ENCODE measurements around the gene MYO3B. TPM values are rescaled to one million over a fixed set of nuclear protein-coding genes. Genes with fewer than 3 reads are reported as not detected.
"Not testable (repeated sequence)": the region's sequence is repeated elsewhere in the genome, so short reads cannot be mapped to it uniquely, and the experiment has no call there.

MYO3B gene
- total and polyA plus RNA-seq, 2 donors (not counting 3 experiments of a cell fraction or from before 2014, with no cell fraction given): 0.03 TPM; not detected in 1

DNA sequence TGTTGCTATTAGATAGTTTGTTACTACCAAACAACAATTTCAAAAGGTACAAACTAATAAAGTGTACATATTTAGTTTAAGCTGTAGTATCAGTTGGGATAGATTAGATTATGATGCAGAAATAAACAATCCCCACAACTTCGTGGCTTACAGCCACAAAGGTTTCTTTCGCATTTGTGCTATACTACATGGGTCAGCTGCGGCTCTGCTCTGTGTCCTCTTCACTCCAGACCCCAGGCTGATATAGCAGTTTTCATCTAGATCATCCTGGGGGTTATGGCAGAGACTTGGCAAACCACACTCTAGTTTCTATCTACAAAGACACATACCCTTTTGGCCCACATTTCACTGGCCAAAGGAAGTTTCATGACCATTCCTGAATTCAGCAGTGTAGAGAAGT, 429.2 kb downstream of the MYO3B start:
- no peaks in the 10 kb centered on the region for H3K79me2 ChIP-seq (ENCODE audit: control insufficient read depth, insufficient read depth, low read length)
- CTCF ChIA-PET: no interaction called here
- no peak overlapping the region for H2AFZ ChIP-seq (ENCODE audit: low read depth, low read length)
- no peaks in the 10 kb centered on the region for H3K9me1 ChIP-seq (replicated peaks; ENCODE audit: control insufficient read depth, extremely low read depth, insufficient read depth, low read length)
- no peaks in the 10 kb centered on the region for H4K20me1 ChIP-seq (replicated peaks; ENCODE audit: control insufficient read depth, extremely low read depth, insufficient read depth, low read length)
- no peak overlapping the region for H3K4me2 ChIP-seq (ENCODE audit: insufficient read depth, low read length)
- H3K4me3 ChIP-seq (replicated peaks in 1 of 3; ENCODE audit: insufficient read depth in 1 of 3, low read depth in 1 of 3, low read length in 3 of 3): no peak overlapping the region
- dilution Hi-C loops (cut with MboI; ENCODE audit: extremely low pct_ligation_motif_present, low sequenced_read_pairs): no loop called here
- FAIRE-seq (no peak), DNase-seq (ENCODE audit: low read depth, low spot score) (no peak)
- POLR2A ChIA-PET: no interaction called here
- no TSS peak for BruUV-seq (replicated peaks)
- no peaks in the 10 kb centered on the region for H3K36me3 ChIP-seq (ENCODE audit: control insufficient read depth in 2 of 2, extremely low read depth in 1 of 2, insufficient read depth in 2 of 2, low read length in 2 of 2)
- TF ChIP-seq FOS (IDR thresholded peaks at IDR 0.05; ENCODE audit: borderline replicate concordance, insufficient read depth, low read length): no peak
- TF ChIP-seq, protein P1, sequence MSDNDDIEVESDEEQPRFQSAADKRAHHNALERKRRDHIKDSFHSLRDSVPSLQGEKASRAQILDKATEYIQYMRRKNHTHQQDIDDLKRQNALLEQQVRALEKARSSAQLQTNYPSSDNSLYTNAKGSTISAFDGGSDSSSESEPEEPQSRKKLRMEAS (IDR thresholded peaks at IDR 0.05; ENCODE audit: insufficient read depth, insufficient read length): no peak
- H3K27me3 ChIP-seq (ENCODE audit: control insufficient read depth in 2 of 2, insufficient read depth in 2 of 2, low read length in 2 of 2): peaks cover 1 to 3% of the 10 kb centered on the region in 2 experiments
- intact Hi-C loops (cut with micrococcal nuclease): no loop called here
- no peaks in the 10 kb centered on the region for H3K9me3 ChIP-seq (replicated peaks; ENCODE audit: control insufficient read depth, insufficient read depth, low read length)
- no peak overlapping the region for H3K9ac ChIP-seq (replicated peaks; ENCODE audit: extremely low read depth, insufficient read depth, low read length)
- H3K27ac ChIP-seq (ENCODE audit: insufficient read depth, low read depth, low read length): no peak overlapping the region
- H3K4me1 ChIP-seq (ENCODE audit: control insufficient read depth, extremely low read depth, insufficient read depth, low read length): no peaks in the 10 kb centered on the region

DNA sequence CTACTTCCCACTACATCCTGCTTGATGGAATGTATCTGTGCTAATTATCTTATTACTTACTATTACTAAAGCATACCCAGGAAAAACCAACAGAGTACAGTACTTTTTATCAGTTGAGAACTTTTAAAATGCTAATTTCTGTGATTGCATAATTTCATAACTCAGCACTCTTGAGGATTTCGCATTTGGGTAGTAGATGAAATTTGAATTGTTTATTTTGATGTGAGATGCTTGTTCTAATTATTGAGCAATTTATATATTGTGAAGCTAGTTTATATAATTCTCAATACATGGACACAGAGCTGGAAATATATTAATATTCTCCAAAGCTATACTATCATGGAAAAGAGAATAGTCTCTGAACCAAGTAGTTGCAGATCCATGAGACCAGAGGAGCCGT, 432.7 kb downstream of the MYO3B start:
- dilution Hi-C loops (cut with MboI; ENCODE audit: extremely low pct_ligation_motif_present, low sequenced_read_pairs): no loop called here
- POLR2A ChIA-PET: interaction anchor here (0.6 kb wide), 1 partner anchor 233 kb away, joined by 3 read pairs; no protein-coding TSS in a partner anchor

DNA sequence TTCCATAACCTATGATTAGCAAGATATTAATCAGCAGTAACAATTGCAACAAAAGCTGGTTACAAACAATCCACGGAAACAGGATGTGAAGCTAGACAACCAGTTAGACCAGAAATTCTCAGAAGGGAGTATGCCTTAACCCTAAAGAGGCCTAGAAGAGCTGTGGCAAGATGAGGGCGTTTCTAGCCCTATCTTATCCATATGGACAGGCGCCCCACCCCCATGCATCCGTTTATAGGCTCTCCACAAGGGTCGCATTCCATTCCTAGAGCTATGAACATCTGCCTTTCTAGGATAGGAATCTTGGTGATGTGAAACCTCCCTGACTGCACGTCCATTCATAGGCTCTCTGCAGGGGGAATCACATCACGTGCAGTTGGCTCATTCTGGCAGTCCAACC, 441.0 kb downstream of the MYO3B start:
- H3K4me1 ChIP-seq (ENCODE audit: control insufficient read depth, extremely low read depth, insufficient read depth, low read length); DNase-seq (ENCODE audit: low read depth, low spot score); H3K4me2 ChIP-seq (ENCODE audit: insufficient read depth, low read length); POLR2A ChIA-PET; intact Hi-C loops (cut with micrococcal nuclease); dilution Hi-C loops (cut with MboI; ENCODE audit: extremely low pct_ligation_motif_present, low sequenced_read_pairs); H3K36me3 ChIP-seq (ENCODE audit: control insufficient read depth in 2 of 2, extremely low read depth in 1 of 2, insufficient read depth in 2 of 2, low read length in 2 of 2); H3K4me3 ChIP-seq (replicated peaks in 1 of 3; ENCODE audit: insufficient read depth in 1 of 3, low read depth in 1 of 3, low read length in 3 of 3); H3K27me3 ChIP-seq (ENCODE audit: control insufficient read depth in 2 of 2, insufficient read depth in 2 of 2, low read length in 2 of 2); H3K9me3 ChIP-seq (replicated peaks; ENCODE audit: control insufficient read depth, insufficient read depth, low read length); H4K20me1 ChIP-seq (replicated peaks; ENCODE audit: control insufficient read depth, extremely low read depth, insufficient read depth, low read length); H3K79me2 ChIP-seq (ENCODE audit: control insufficient read depth, insufficient read depth, low read length); H3K9me1 ChIP-seq (replicated peaks; ENCODE audit: control insufficient read depth, extremely low read depth, insufficient read depth, low read length); H2AFZ ChIP-seq (ENCODE audit: low read depth, low read length); H3K9ac ChIP-seq (replicated peaks; ENCODE audit: extremely low read depth, insufficient read depth, low read length); BruUV-seq (replicated peaks); FAIRE-seq; CTCF ChIA-PET; H3K27ac ChIP-seq (ENCODE audit: insufficient read depth, low read depth, low read length): not testable (repeated sequence)

More for the DNA sequence above, 432.7 kb downstream of the MYO3B start:
- no peak for FAIRE-seq
- no peak overlapping the region for H3K27ac ChIP-seq (ENCODE audit: insufficient read depth, low read depth, low read length)
- no peaks in the 10 kb centered on the region for H4K20me1 ChIP-seq (replicated peaks; ENCODE audit: control insufficient read depth, extremely low read depth, insufficient read depth, low read length)
- CTCF ChIA-PET: interaction anchor here (0.6 to 1.1 kb wide), 4 partner anchors 11 to 201 kb away, joined by 3 read pairs; no protein-coding TSS in a partner anchor
- no TSS peak for BruUV-seq (replicated peaks)
- no peak overlapping the region for H3K4me2 ChIP-seq (ENCODE audit: insufficient read depth, low read length)
- H3K36me3 ChIP-seq (ENCODE audit: control insufficient read depth in 2 of 2, extremely low read depth in 1 of 2, insufficient read depth in 2 of 2, low read length in 2 of 2): no peaks in the 10 kb centered on the region
- no peak overlapping the region for H3K9ac ChIP-seq (replicated peaks; ENCODE audit: extremely low read depth, insufficient read depth, low read length)
- H3K4me3 ChIP-seq (replicated peaks in 1 of 3; ENCODE audit: insufficient read depth in 1 of 3, low read depth in 1 of 3, low read length in 3 of 3): no peak overlapping the region
- no peaks in the 10 kb centered on the region for H3K4me1 ChIP-seq (ENCODE audit: control insufficient read depth, extremely low read depth, insufficient read depth, low read length)
- no peaks in the 10 kb centered on the region for H3K9me1 ChIP-seq (replicated peaks; ENCODE audit: control insufficient read depth, extremely low read depth, insufficient read depth, low read length)
- no peaks in the 10 kb centered on the region for H3K9me3 ChIP-seq (replicated peaks; ENCODE audit: control insufficient read depth, insufficient read depth, low read length)
- no peak for DNase-seq (ENCODE audit: low read depth, low spot score)
- peaks cover 1 to 3% of the 10 kb centered on the region in 2 experiments for H3K27me3 ChIP-seq (ENCODE audit: control insufficient read depth in 2 of 2, insufficient read depth in 2 of 2, low read length in 2 of 2)
- no peak for TF ChIP-seq EZH2 (IDR thresholded peaks at IDR 0.05; ENCODE audit: borderline replicate concordance, low read depth, low read length, severe bottlenecking)
- no peak for TF ChIP-seq JUN (IDR thresholded peaks at IDR 0.05; ENCODE audit: borderline replicate concordance, insufficient read depth, insufficient read length, low read depth)
- TF ChIP-seq MYC (IDR thresholded peaks at IDR 0.05; ENCODE audit: low read depth, low read length): no peak
- TF ChIP-seq, protein P1 (IDR thresholded peaks at IDR 0.05; ENCODE audit: insufficient read depth, insufficient read length): no peak
- TF ChIP-seq GATA2 (IDR thresholded peaks at IDR 0.05; ENCODE audit: insufficient read depth, insufficient read length, low read depth, low read length): no peak
- no peak for TF ChIP-seq POLR2A (IDR thresholded peaks at IDR 0.05; ENCODE audit: low read depth, low read length)
- no peak for TF ChIP-seq POLR2AphosphoS5 (IDR thresholded peaks at IDR 0.05; ENCODE audit: insufficient read depth, low read depth, low read length)
- TF ChIP-seq, protein P2, sequence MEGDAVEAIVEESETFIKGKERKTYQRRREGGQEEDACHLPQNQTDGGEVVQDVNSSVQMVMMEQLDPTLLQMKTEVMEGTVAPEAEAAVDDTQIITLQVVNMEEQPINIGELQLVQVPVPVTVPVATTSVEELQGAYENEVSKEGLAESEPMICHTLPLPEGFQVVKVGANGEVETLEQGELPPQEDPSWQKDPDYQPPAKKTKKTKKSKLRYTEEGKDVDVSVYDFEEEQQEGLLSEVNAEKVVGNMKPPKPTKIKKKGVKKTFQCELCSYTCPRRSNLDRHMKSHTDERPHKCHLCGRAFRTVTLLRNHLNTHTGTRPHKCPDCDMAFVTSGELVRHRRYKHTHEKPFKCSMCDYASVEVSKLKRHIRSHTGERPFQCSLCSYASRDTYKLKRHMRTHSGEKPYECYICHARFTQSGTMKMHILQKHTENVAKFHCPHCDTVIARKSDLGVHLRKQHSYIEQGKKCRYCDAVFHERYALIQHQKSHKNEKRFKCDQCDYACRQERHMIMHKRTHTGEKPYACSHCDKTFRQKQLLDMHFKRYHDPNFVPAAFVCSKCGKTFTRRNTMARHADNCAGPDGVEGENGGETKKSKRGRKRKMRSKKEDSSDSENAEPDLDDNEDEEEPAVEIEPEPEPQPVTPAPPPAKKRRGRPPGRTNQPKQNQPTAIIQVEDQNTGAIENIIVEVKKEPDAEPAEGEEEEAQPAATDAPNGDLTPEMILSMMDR (IDR thresholded peaks at IDR 0.05; ENCODE audit: extremely low read depth in 1 of 2, insufficient read depth in 1 of 2, low read depth in 1 of 2, low read length in 2 of 2): no peak
- TF ChIP-seq FOS (IDR thresholded peaks at IDR 0.05; ENCODE audit: borderline replicate concordance, insufficient read depth, low read length): no peak
- H2AFZ ChIP-seq (ENCODE audit: low read depth, low read length): no peak overlapping the region
- intact Hi-C loops (cut with micrococcal nuclease): no loop called here
- H3K79me2 ChIP-seq (ENCODE audit: control insufficient read depth, insufficient read depth, low read length): no peaks in the 10 kb centered on the region
